Measurements from ENCODE around the gene CDK14. TPM values are rescaled to one million over a fixed set of nuclear protein-coding genes. Genes with fewer than 3 reads are reported as not detected.

Gene CDK14
- total RNA-seq, 2 donors from 2014 or later, result 5.1 to 5.5 TPM

- ATAC-seq (no peak), DNase-seq (no peak)
- intact Hi-C loops (cut with DNase I, micrococcal nuclease), result no loop called here
These were observed 72.9 kb downstream of the CDK14 start for GRCh38 chr7:90668992-90669391.

DNA sequence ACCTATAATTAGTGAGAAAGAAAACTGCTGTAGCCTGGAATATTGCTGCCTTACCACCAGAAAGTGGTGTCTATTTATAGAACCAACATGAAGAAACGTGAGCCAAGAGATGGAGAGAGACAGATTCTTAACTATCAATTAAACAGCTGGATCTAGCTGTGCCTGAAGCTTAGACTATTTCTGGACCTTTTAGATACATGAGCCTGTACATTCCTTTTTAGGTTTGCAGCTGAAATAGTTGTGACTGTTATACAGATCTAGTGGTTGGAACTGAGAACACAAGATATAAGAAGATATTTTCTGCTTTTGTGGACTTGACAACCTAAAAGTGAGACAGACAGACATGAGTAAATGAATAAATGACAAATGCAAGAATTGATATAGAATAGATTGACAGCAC lies 73.4 kb downstream of the CDK14 start:
- DNase-seq (no peak), ATAC-seq (no peak)
- intact Hi-C loops (cut with DNase I, micrococcal nuclease), result no loop called here

- ATAC-seq (no peak), DNase-seq (no peak)
- intact Hi-C loops (cut with DNase I, micrococcal nuclease), result no loop called here
These were observed 75.5 kb downstream of the CDK14 start for GRCh38 chr7:90671571-90671970.

- intact Hi-C loops (cut with DNase I, micrococcal nuclease), result no loop called here
- DNase-seq (no peak), ATAC-seq (no peak)
These were observed 76.1 kb downstream of the CDK14 start for GRCh38 chr7:90672210-90672609.

DNA sequence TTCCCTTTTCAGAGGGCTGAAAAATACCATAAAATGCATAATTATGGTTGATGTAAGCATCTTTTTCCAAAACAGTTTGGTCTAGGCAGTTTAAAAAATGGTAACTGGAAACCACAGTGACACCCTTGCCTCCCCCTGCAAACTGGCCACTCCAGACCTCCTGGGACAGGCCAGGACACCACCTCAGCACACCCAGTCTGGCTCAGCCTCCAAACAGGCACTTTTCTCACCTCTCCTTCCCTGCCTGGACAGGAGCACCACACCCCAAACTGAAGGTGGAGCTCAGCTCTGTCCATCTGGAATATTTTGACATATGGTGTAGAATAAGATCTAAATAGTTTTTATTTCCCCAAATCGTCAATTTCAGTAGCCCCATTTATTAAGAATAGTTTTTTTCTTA lies 78.5 kb downstream of the CDK14 start:
- DNase-seq (no peak), ATAC-seq (no peak)
- intact Hi-C loops (cut with DNase I, micrococcal nuclease), result no loop called here

- no peak for ATAC-seq
- no peak for DNase-seq
- intact Hi-C loops (cut with DNase I, micrococcal nuclease), result no loop called here
These were observed 79.9 kb downstream of the CDK14 start for GRCh38 chr7:90675982-90676381.

DNA sequence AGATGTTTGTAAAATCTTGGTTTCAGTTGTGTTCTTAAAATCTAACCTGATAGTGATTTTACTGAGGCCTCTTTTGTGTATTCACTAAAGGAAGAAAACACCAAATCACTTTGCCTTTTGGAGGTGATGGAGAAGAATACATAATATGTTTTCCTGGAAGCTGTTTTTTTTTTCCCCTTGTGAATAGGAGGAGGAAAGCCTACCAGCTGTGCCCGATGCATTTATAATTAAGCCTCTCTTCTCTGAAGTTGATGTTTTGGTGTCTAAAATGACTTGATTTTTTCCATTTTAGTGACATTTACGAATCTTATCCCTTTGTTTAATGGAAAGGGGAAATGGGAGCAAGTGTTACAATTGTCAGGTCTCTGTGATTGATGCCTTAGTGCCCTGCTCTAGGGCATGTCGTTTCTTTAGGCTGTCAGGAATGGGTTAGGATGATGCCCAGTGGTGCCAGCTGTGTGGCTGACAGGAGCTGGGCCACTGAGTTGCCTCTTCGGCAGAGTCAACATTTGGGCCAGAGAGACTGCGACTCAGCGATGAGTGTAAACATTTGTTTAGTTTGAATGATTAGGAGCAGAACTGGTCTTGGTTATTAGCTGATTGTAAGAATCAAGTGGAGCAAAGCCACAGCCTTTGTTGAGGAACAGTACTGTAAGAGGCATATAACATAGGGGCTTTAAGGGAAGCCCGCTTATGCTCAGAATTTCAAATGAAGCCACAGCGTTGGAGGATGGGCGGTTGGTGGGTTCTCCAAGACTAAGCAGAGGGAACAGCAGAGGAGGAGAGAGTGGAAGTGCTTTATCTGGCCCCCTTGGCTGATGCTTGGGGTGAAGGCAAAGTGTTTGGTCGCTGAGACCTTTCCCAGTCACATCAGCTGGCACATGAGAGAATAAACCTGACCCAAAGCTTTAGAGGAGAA lies 81.6 kb downstream of the CDK14 start:
- intact Hi-C loops (cut with DNase I, micrococcal nuclease), result no loop called here
- no peak for DNase-seq

DNA sequence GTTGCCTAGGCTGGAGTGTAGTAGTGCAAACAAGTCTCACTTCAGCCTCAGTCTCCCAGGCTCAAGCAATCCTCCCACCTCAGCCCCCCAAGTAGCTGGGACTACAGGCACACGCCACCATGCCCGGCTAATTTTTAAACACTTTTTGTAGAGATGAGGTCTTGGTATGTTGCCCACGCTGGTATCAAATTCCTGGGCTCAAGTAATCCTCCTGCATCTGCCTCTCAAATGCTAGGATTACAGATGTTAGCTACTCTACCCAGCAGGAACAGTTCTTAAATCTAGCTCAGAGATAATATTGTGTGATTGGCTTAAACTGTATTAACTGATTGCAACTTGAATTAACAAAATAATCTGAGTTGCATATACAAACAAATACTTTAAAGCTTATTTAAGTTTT lies 82.9 kb downstream of the CDK14 start:
- intact Hi-C loops (cut with DNase I, micrococcal nuclease), result no loop called here

More for the DNA sequence above, 81.6 kb downstream of the CDK14 start:
- no peak for ATAC-seq

DNA sequence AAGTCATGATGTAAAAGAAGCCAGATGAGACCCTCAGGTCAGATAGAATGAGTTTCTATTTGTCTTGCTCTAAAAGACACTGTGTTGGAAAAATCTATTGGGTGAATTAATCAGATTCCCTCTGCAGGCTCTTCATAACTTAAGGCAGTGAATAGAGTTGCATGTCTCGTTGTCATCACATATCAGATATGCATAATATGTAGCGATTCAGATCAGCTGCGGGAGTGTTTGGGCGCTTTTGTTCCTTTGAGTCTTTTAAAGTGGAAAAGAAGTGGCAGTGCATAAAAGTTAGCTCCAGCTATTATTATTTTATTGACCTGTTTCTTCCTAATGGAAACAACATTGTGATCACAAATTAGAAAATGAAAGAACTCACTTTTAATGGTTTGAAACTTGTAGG lies 84.4 kb downstream of the CDK14 start:
- no peak for ATAC-seq
- no peak for DNase-seq
- intact Hi-C loops (cut with DNase I, micrococcal nuclease), result no loop called here

More for the DNA sequence above, 82.9 kb downstream of the CDK14 start:
- no peak for ATAC-seq
- no peak for DNase-seq

GRCh38 chr7:90681336-90682022 lies 85.4 kb downstream of the CDK14 start:
- ATAC-seq (no peak), DNase-seq (no peak)
- intact Hi-C loops (cut with DNase I, micrococcal nuclease), result no loop called here

GRCh38 chr7:90686146-90686545 lies 90.0 kb downstream of the CDK14 start:
- ATAC-seq (no peak), DNase-seq (no peak)
- intact Hi-C loops (cut with DNase I, micrococcal nuclease), result no loop called here

DNA sequence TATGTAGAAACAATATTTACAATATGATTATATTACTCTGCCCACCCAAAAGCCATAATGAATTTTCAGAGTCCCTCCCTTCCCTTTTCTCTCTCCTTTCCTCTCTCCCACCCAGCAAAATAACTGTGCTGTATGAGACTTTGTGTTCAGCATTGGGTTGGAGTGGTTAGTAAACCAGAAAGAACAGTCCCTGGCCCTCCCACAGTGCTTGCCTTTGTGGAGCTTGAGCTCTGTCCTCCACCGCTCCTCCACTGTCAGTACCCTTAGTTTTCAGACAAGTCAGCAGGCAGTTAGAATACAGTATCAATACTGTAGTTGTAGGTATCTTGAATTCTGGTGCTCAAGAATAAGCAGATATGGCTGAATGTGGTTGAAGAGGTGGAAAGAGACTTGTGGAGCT lies 92.7 kb downstream of the CDK14 start:
- DNase-seq, result no peak
- no peak for ATAC-seq
- intact Hi-C loops (cut with DNase I, micrococcal nuclease), result no loop called here

DNA sequence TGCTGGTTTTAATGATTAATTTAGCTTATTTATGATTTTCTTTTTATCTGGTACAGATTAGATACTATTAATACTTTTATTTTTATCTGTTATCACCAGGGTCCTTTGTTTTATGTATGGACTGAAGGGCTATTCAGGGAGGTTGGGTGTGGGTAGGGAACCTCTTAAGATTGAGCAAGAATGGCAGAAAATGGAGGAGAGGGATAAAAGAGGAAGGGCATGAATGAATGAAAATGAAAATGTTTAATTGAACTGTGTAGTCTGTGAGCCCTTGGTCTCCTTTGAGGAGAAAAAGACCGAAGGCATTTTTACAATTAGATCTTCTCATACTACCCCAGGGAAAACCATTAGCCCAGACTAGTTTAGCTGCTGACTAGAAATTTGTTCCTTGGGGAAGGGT lies 93.1 kb downstream of the CDK14 start:
- ATAC-seq, result no peak
- intact Hi-C loops (cut with DNase I, micrococcal nuclease), result no loop called here

GRCh38 chr7:90690159-90690858 lies 94.2 kb downstream of the CDK14 start:
- intact Hi-C loops (cut with DNase I, micrococcal nuclease), result no loop called here
- ATAC-seq (no peak), DNase-seq (no peak)

More for the DNA sequence above, 93.1 kb downstream of the CDK14 start:
- no peak for DNase-seq

DNA sequence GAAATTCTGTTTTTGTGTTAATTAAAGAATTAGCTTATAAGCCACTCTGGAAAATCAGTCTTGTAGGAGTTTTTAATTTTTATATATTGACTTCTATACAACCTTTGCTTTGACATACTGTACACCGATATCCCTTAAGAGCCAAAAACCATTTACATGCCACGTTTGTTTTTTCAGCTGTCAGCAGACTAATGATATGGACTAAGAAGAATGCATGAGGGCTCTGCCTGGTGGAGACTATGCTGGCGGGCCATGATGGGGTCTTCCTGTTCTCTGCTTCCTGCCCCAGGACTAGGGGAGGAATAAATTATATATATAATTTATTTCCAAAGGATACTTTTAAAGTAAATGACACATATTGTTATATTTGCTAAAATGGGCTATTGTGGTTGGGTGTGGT lies 96.3 kb downstream of the CDK14 start:
- intact Hi-C loops (cut with DNase I, micrococcal nuclease), result no loop called here
- DNase-seq (no peak), ATAC-seq (no peak)

DNA sequence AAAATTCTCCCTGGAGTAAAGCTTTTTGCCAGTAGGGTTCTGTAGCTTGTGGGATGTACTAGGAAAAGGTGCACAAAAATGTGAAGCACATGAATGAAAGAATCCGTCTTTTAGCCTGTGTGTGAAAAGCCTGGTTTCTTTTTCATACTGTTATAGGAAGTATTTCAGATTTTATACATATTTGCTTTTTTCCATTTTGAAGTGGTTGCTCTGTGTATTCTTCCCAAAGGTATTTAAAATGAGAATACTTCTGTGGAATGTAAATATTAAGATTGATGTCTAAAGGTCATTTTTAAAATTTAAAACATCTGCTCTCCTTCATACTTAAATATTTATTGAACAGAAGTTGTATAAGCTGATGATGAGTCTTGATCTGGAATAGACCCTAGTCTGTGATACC lies 96.8 kb downstream of the CDK14 start:
- intact Hi-C loops (cut with DNase I, micrococcal nuclease), result no loop called here
- ATAC-seq, result no peak
- no peak for DNase-seq

GRCh38 chr7:90693939-90694338 lies 97.8 kb downstream of the CDK14 start:
- intact Hi-C loops (cut with DNase I, micrococcal nuclease), result no loop called here
- no peak for ATAC-seq
- DNase-seq, result no peak

- intact Hi-C loops (cut with DNase I, micrococcal nuclease), result no loop called here
- DNase-seq, result no peak
- no peak for ATAC-seq
These were observed 102.5 kb downstream of the CDK14 start for GRCh38 chr7:90698616-90699015.

DNA sequence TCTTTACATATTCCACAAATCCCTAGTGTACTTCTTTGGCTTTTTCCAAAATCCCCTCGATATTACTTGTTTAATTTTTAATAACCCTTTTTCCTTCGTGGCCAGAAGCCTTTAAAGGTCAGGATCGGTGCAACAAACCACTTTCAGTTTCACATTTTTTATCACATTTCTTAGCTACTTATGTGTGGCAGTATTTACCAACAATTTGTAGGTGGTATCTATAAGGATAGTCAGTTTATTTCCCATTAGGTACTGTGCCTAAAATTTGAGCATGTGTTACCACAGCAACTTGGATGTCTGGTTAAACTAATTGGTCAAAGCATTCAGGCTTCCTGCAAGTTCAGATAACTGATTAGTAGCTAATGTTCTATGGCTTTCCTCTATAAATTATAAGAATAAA lies 104.9 kb downstream of the CDK14 start:
- ATAC-seq (no peak), DNase-seq (no peak)
- intact Hi-C loops (cut with DNase I, micrococcal nuclease), result no loop called here

- ATAC-seq (no peak), DNase-seq (no peak)
- intact Hi-C loops (cut with DNase I, micrococcal nuclease), result no loop called here
These were observed 105.7 kb downstream of the CDK14 start for GRCh38 chr7:90701771-90702170.

All from left colon (tissue), 2 donors.